GM18526 (cell line): ENCODE measurements around the gene OR6A2.

Experiments
- POLR2A ChIP-seq: IDR thresholded peaks from 3 replicates; pipeline ENCODE4 v1.6.1; 2011; ENCODE audit not compliant: insufficient read length; ENCODE audit errors: extremely low read depth

Gene OR6A2

GRCh38 chr11:6799402-6799801 is at the start of gene OR6A2:
Gene OR6A2, minus strand, starts transcription at chr11:6799689. Its CDS starts 3,981 bp downstream, at chr11:6795708.
- TF ChIP-seq POLR2A: no peak

GRCh38 chr11:6845383-6845782 is 45.9 kb upstream of the OR6A2 start, which contains the start of gene OR10A5:
Gene OR10A5, plus strand, starts transcription at chr11:6845683. Its CDS starts 0 bp downstream, at chr11:6845683.
- no peak for TF ChIP-seq POLR2A

- TF ChIP-seq POLR2A: no peak
These were observed 44.9 kb upstream of the OR6A2 start for GRCh38 chr11:6844356-6844755.

GRCh38 chr11:6843670-6844069 is 44.2 kb upstream of the OR6A2 start:
- TF ChIP-seq POLR2A: no peak

- TF ChIP-seq POLR2A: no peak
These were observed 42.2 kb upstream of the OR6A2 start for GRCh38 chr11:6841694-6842093.

- TF ChIP-seq POLR2A: no peak
These were observed 34.5 kb upstream of the OR6A2 start for GRCh38 chr11:6834021-6834420.

- TF ChIP-seq POLR2A: no peak
These were observed 33.9 kb upstream of the OR6A2 start for GRCh38 chr11:6833356-6833755.

GRCh38 chr11:6828103-6828502 is 28.6 kb upstream of the OR6A2 start:
- TF ChIP-seq POLR2A: no peak

GRCh38 chr11:6825231-6825744 is 25.8 kb upstream of the OR6A2 start:
- no peak for TF ChIP-seq POLR2A

GRCh38 chr11:6824136-6824823 is 24.8 kb upstream of the OR6A2 start:
- no peak for TF ChIP-seq POLR2A

GRCh38 chr11:6818967-6819366 is 19.5 kb upstream of the OR6A2 start:
- no peak for TF ChIP-seq POLR2A

- no peak for TF ChIP-seq POLR2A
These were observed 18.2 kb upstream of the OR6A2 start for GRCh38 chr11:6817694-6818093.

- TF ChIP-seq POLR2A: no peak
These were observed 14.2 kb upstream of the OR6A2 start for GRCh38 chr11:6813656-6814055.

GRCh38 chr11:6812390-6813005 is 13.0 kb upstream of the OR6A2 start:
- TF ChIP-seq POLR2A: no peak

- no peak for TF ChIP-seq POLR2A
These were observed 4.8 kb downstream of the OR6A2 start for GRCh38 chr11:6794639-6795038.

GRCh38 chr11:6790546-6790945 is 8.9 kb downstream of the OR6A2 start:
- no peak for TF ChIP-seq POLR2A
